ENCODE data around the gene SLC6A18.

DNA sequence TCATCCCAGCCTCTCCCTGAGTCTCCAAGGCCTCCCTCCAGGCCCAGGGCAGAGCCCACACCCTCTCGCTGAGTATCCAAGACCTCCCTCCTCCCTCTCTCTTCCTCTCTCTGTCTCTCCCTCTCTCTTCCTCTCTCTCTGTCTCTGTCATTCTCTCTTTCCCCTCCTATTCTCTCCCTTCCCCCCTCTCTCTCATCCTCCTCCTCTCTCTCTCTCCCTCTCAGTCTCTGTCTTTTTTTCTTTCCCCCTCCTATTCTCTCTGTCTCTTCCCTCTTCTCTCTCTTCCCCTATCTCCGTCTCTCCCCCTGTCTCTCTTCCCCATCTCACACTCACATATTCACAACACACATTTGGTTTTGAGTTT lies 15.7 kb upstream of the SLC6A18 start:
- TF ChIP-seq, protein P1, sequence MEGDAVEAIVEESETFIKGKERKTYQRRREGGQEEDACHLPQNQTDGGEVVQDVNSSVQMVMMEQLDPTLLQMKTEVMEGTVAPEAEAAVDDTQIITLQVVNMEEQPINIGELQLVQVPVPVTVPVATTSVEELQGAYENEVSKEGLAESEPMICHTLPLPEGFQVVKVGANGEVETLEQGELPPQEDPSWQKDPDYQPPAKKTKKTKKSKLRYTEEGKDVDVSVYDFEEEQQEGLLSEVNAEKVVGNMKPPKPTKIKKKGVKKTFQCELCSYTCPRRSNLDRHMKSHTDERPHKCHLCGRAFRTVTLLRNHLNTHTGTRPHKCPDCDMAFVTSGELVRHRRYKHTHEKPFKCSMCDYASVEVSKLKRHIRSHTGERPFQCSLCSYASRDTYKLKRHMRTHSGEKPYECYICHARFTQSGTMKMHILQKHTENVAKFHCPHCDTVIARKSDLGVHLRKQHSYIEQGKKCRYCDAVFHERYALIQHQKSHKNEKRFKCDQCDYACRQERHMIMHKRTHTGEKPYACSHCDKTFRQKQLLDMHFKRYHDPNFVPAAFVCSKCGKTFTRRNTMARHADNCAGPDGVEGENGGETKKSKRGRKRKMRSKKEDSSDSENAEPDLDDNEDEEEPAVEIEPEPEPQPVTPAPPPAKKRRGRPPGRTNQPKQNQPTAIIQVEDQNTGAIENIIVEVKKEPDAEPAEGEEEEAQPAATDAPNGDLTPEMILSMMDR (conservative IDR thresholded peaks at IDR 0.05): no peak
- TF ChIP-seq ZFX (IDR thresholded peaks at IDR 0.05): no peak
